ENCODE measurements around the gene COL15A1.

- no peak for TF ChIP-seq POLR2A (IDR thresholded peaks at IDR 0.05)
- TF ChIP-seq, protein P1, sequence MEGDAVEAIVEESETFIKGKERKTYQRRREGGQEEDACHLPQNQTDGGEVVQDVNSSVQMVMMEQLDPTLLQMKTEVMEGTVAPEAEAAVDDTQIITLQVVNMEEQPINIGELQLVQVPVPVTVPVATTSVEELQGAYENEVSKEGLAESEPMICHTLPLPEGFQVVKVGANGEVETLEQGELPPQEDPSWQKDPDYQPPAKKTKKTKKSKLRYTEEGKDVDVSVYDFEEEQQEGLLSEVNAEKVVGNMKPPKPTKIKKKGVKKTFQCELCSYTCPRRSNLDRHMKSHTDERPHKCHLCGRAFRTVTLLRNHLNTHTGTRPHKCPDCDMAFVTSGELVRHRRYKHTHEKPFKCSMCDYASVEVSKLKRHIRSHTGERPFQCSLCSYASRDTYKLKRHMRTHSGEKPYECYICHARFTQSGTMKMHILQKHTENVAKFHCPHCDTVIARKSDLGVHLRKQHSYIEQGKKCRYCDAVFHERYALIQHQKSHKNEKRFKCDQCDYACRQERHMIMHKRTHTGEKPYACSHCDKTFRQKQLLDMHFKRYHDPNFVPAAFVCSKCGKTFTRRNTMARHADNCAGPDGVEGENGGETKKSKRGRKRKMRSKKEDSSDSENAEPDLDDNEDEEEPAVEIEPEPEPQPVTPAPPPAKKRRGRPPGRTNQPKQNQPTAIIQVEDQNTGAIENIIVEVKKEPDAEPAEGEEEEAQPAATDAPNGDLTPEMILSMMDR (IDR thresholded peaks at IDR 0.05), result no peak
These were observed 73.1 kb downstream of the COL15A1 start for GRCh38 chr9:99016681-99017387.
